NB4 (cell line): Measurements from ENCODE around the gene PHACTR1.

Experiments used
- CTCF ChIP-seq: IDR thresholded peaks from one replicate; pipeline ENCODE4 v1.5.1; 2012; ENCODE audit warnings: low read depth, low read length
- MYC ChIP-seq: IDR thresholded peaks from 2 replicates; pipeline ENCODE4 v1.6.1; 2011; ENCODE audit warnings: low read depth, low read length
- POLR2A ChIP-seq: IDR thresholded peaks from 2 replicates; pipeline ENCODE4 v1.6.1; 2011; ENCODE audit warnings: mild to moderate bottlenecking; ENCODE audit not compliant: insufficient read length; ENCODE audit errors: extremely low read depth

GRCh38 chr6:12709556-12710232 lies 6.9 kb upstream of the PHACTR1 start:
- TF ChIP-seq CTCF = no peak
- TF ChIP-seq MYC = no peak
- TF ChIP-seq POLR2A = no peak
